PFSK-1 (cell line): ENCODE results near the gene ANTXR1.

Experiments used
- POLR2AphosphoS5 ChIP-seq: IDR thresholded peaks from 2 replicates; pipeline ENCODE4 v1.6.1; 2012; ENCODE audit warnings: low read depth, mild to moderate bottlenecking, control low read depth, low read length, moderate library complexity
- TAF1 ChIP-seq: IDR thresholded peaks from 2 replicates; pipeline ENCODE4 v1.6.1; 2012; ENCODE audit warnings: low read length, control low read depth, borderline replicate concordance; ENCODE audit not compliant: insufficient read depth

DNA sequence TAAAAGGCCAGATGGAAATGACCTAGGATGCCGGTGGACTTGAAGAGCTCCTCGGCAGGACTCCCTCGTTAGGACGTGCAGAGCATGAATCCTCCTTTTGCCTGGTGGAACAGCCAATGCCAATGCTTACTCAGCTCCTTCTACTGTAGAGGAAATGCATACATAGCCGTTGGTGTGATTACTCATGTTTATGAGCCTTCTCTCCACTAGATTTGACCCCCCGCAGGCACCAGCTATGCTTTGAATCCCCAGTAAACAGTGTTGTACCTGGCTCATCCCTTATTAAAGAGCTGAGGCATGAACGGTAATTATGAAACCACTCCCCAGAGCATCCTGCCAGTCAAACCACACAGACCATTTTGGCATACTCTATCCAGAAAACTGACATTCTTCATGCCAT, 172.8 kb downstream of the ANTXR1 start:
- TF ChIP-seq POLR2AphosphoS5, result no peak
- TF ChIP-seq TAF1, result no peak
